Measurements from ENCODE around the gene RAB30.

RAB30 gene

GRCh38 chr11:83039566-83039965 is 32.1 kb downstream of the RAB30 start:
- Histone ChIP-seq H3K27ac (ENCODE audit: low read length) (no peak overlapping the region), H3K27me3 (ENCODE audit: control insufficient read depth in 1 of 2, insufficient read depth in 2 of 2, low read length in 2 of 2) (no peaks in the 10 kb centered on the region), H3K9ac (ENCODE audit: low read length in 2 of 2) (no peak overlapping the region), H3K36me3 (ENCODE audit: control insufficient read depth in 2 of 2, insufficient read depth in 2 of 2, low read length in 2 of 2) (no peaks in the 10 kb centered on the region), H3K4me1 (ENCODE audit: control insufficient read depth, insufficient read depth, low read length) (peaks cover 11% of the 10 kb centered on the region), H3K9me3 (ENCODE audit: control insufficient read depth in 2 of 2, low read length in 2 of 2) (no peaks in the 10 kb centered on the region), H3K4me3 (ENCODE audit: low read length in 2 of 2) (no peak overlapping the region)

- Histone ChIP-seq H3K27me3 (ENCODE audit: control insufficient read depth in 1 of 2, insufficient read depth in 2 of 2, low read length in 2 of 2) (no peaks in the 10 kb centered on the region), H3K9ac (ENCODE audit: low read length in 2 of 2) (no peak overlapping the region), H3K4me3 (ENCODE audit: low read length in 2 of 2) (no peak overlapping the region), H3K36me3 (ENCODE audit: control insufficient read depth in 2 of 2, insufficient read depth in 2 of 2, low read length in 2 of 2) (no peaks in the 10 kb centered on the region), H3K9me3 (ENCODE audit: control insufficient read depth in 2 of 2, low read length in 2 of 2) (no peaks in the 10 kb centered on the region), H3K27ac (ENCODE audit: low read length) (no peak overlapping the region), H3K4me1 (ENCODE audit: control insufficient read depth, insufficient read depth, low read length) (peaks cover 19% of the 10 kb centered on the region)
Measured at GRCh38 chr11:83037877-83038276, 33.8 kb downstream of the RAB30 start.

GRCh38 chr11:83036701-83037100 is 35.0 kb downstream of the RAB30 start:
- Histone ChIP-seq H3K4me3 (ENCODE audit: low read length in 2 of 2) (no peak overlapping the region), H3K36me3 (ENCODE audit: control insufficient read depth in 2 of 2, insufficient read depth in 2 of 2, low read length in 2 of 2) (no peaks in the 10 kb centered on the region), H3K27ac (ENCODE audit: low read length) (no peak overlapping the region), H3K27me3 (ENCODE audit: control insufficient read depth in 1 of 2, insufficient read depth in 2 of 2, low read length in 2 of 2) (no peaks in the 10 kb centered on the region), H3K4me1 (ENCODE audit: control insufficient read depth, insufficient read depth, low read length) (peaks cover 19% of the 10 kb centered on the region), H3K9ac (ENCODE audit: low read length in 2 of 2) (no peak overlapping the region), H3K9me3 (ENCODE audit: control insufficient read depth in 2 of 2, low read length in 2 of 2) (no peaks in the 10 kb centered on the region)

GRCh38 chr11:83035070-83035854 is 36.4 kb downstream of the RAB30 start:
- no peak overlapping the region for H3K27ac ChIP-seq (ENCODE audit: low read length)
- no peaks in the 10 kb centered on the region for H3K27me3 ChIP-seq (ENCODE audit: control insufficient read depth in 1 of 2, insufficient read depth in 2 of 2, low read length in 2 of 2)
- H3K9ac ChIP-seq (ENCODE audit: low read length in 2 of 2): no peak overlapping the region
- H3K4me1 ChIP-seq (ENCODE audit: control insufficient read depth, insufficient read depth, low read length): peaks cover 19% of the 10 kb centered on the region
- no peaks in the 10 kb centered on the region for H3K9me3 ChIP-seq (ENCODE audit: control insufficient read depth in 2 of 2, low read length in 2 of 2)
- no peaks in the 10 kb centered on the region for H3K36me3 ChIP-seq (ENCODE audit: control insufficient read depth in 2 of 2, insufficient read depth in 2 of 2, low read length in 2 of 2)
- H3K4me3 ChIP-seq (ENCODE audit: low read length in 2 of 2): no peak overlapping the region

GRCh38 chr11:83034673-83035014 is 37.1 kb downstream of the RAB30 start:
- no peaks in the 10 kb centered on the region for H3K36me3 ChIP-seq (ENCODE audit: control insufficient read depth in 2 of 2, insufficient read depth in 2 of 2, low read length in 2 of 2)
- H3K27me3 ChIP-seq (ENCODE audit: control insufficient read depth in 1 of 2, insufficient read depth in 2 of 2, low read length in 2 of 2): no peaks in the 10 kb centered on the region
- peak overlapping the region; percentile 8 to 62 for H3K9ac ChIP-seq (ENCODE audit: low read length in 2 of 2)
- H3K9me3 ChIP-seq (ENCODE audit: control insufficient read depth in 2 of 2, low read length in 2 of 2): no peaks in the 10 kb centered on the region
- peaks cover 19% of the 10 kb centered on the region for H3K4me1 ChIP-seq (ENCODE audit: control insufficient read depth, insufficient read depth, low read length)
- peak overlapping the region; percentile 50 to 74 for H3K4me3 ChIP-seq (ENCODE audit: low read length in 2 of 2)
- peak overlapping the region; percentile 77 for H3K27ac ChIP-seq (ENCODE audit: low read length)

- H3K4me1 ChIP-seq (ENCODE audit: control insufficient read depth, insufficient read depth, low read length): peaks cover 19% of the 10 kb centered on the region
- H3K36me3 ChIP-seq (ENCODE audit: control insufficient read depth in 2 of 2, insufficient read depth in 2 of 2, low read length in 2 of 2): no peaks in the 10 kb centered on the region
- no peaks in the 10 kb centered on the region for H3K27me3 ChIP-seq (ENCODE audit: control insufficient read depth in 1 of 2, insufficient read depth in 2 of 2, low read length in 2 of 2)
- peak overlapping the region; percentile 50 to 74 for H3K4me3 ChIP-seq (ENCODE audit: low read length in 2 of 2)
- peak overlapping the region; percentile 8 to 62 for H3K9ac ChIP-seq (ENCODE audit: low read length in 2 of 2)
- no peaks in the 10 kb centered on the region for H3K9me3 ChIP-seq (ENCODE audit: control insufficient read depth in 2 of 2, low read length in 2 of 2)
- peak overlapping the region; percentile 77 for H3K27ac ChIP-seq (ENCODE audit: low read length)
Measured at GRCh38 chr11:83033972-83034672, 37.6 kb downstream of the RAB30 start.

GRCh38 chr11:83033371-83033770 is 38.3 kb downstream of the RAB30 start:
- Histone ChIP-seq H3K4me1 (ENCODE audit: control insufficient read depth, insufficient read depth, low read length) (peaks cover 19% of the 10 kb centered on the region), H3K9me3 (ENCODE audit: control insufficient read depth in 2 of 2, low read length in 2 of 2) (no peaks in the 10 kb centered on the region), H3K9ac (ENCODE audit: low read length in 2 of 2) (peak overlapping the region; percentile 20 to 62), H3K27me3 (ENCODE audit: control insufficient read depth in 1 of 2, insufficient read depth in 2 of 2, low read length in 2 of 2) (no peaks in the 10 kb centered on the region), H3K27ac (ENCODE audit: low read length) (peak overlapping the region; percentile 77), H3K4me3 (ENCODE audit: low read length in 2 of 2) (peak overlapping the region; percentile 50 to 74), H3K36me3 (ENCODE audit: control insufficient read depth in 2 of 2, insufficient read depth in 2 of 2, low read length in 2 of 2) (no peaks in the 10 kb centered on the region)

- Histone ChIP-seq H3K4me1 (ENCODE audit: control insufficient read depth, insufficient read depth, low read length) (peaks cover 19% of the 10 kb centered on the region), H3K9ac (ENCODE audit: low read length in 2 of 2) (no peak overlapping the region), H3K9me3 (ENCODE audit: control insufficient read depth in 2 of 2, low read length in 2 of 2) (no peaks in the 10 kb centered on the region), H3K36me3 (ENCODE audit: control insufficient read depth in 2 of 2, insufficient read depth in 2 of 2, low read length in 2 of 2) (no peaks in the 10 kb centered on the region), H3K27ac (ENCODE audit: low read length) (no peak overlapping the region), H3K27me3 (ENCODE audit: control insufficient read depth in 1 of 2, insufficient read depth in 2 of 2, low read length in 2 of 2) (no peaks in the 10 kb centered on the region), H3K4me3 (ENCODE audit: low read length in 2 of 2) (no peak overlapping the region)
Measured at GRCh38 chr11:83031127-83031526, 40.6 kb downstream of the RAB30 start.

GRCh38 chr11:83027794-83028193 is 43.9 kb downstream of the RAB30 start:
- no peaks in the 10 kb centered on the region for H3K36me3 ChIP-seq (ENCODE audit: control insufficient read depth in 2 of 2, insufficient read depth in 2 of 2, low read length in 2 of 2)
- no peak overlapping the region for H3K27ac ChIP-seq (ENCODE audit: low read length)
- no peaks in the 10 kb centered on the region for H3K9me3 ChIP-seq (ENCODE audit: control insufficient read depth in 2 of 2, low read length in 2 of 2)
- H3K4me3 ChIP-seq (ENCODE audit: low read length in 2 of 2): no peak overlapping the region
- H3K4me1 ChIP-seq (ENCODE audit: control insufficient read depth, insufficient read depth, low read length): no peaks in the 10 kb centered on the region
- H3K27me3 ChIP-seq (ENCODE audit: control insufficient read depth in 1 of 2, insufficient read depth in 2 of 2, low read length in 2 of 2): no peaks in the 10 kb centered on the region
- H3K9ac ChIP-seq (ENCODE audit: low read length in 2 of 2): no peak overlapping the region

GRCh38 chr11:83027289-83027688 is 44.4 kb downstream of the RAB30 start:
- no peak overlapping the region for H3K27ac ChIP-seq (ENCODE audit: low read length)
- H3K36me3 ChIP-seq (ENCODE audit: control insufficient read depth in 2 of 2, insufficient read depth in 2 of 2, low read length in 2 of 2): no peaks in the 10 kb centered on the region
- H3K9me3 ChIP-seq (ENCODE audit: control insufficient read depth in 2 of 2, low read length in 2 of 2): no peaks in the 10 kb centered on the region
- no peak overlapping the region for H3K9ac ChIP-seq (ENCODE audit: low read length in 2 of 2)
- H3K4me3 ChIP-seq (ENCODE audit: low read length in 2 of 2): no peak overlapping the region
- no peaks in the 10 kb centered on the region for H3K27me3 ChIP-seq (ENCODE audit: control insufficient read depth in 1 of 2, insufficient read depth in 2 of 2, low read length in 2 of 2)
- no peaks in the 10 kb centered on the region for H3K4me1 ChIP-seq (ENCODE audit: control insufficient read depth, insufficient read depth, low read length)

GRCh38 chr11:83026229-83026628 is 45.5 kb downstream of the RAB30 start:
- Histone ChIP-seq H3K4me3 (ENCODE audit: low read length in 2 of 2) (no peak overlapping the region), H3K36me3 (ENCODE audit: control insufficient read depth in 2 of 2, insufficient read depth in 2 of 2, low read length in 2 of 2) (no peaks in the 10 kb centered on the region), H3K9ac (ENCODE audit: low read length in 2 of 2) (no peak overlapping the region)

More at GRCh38 chr11:83026229-83026628, 45.5 kb downstream of the RAB30 start:
- H3K9me3 ChIP-seq (ENCODE audit: control insufficient read depth in 2 of 2, low read length in 2 of 2): no peaks in the 10 kb centered on the region
- H3K4me1 ChIP-seq (ENCODE audit: control insufficient read depth, insufficient read depth, low read length): peaks cover 2% of the 10 kb centered on the region
- H3K27me3 ChIP-seq (ENCODE audit: control insufficient read depth in 1 of 2, insufficient read depth in 2 of 2, low read length in 2 of 2): no peaks in the 10 kb centered on the region
- H3K27ac ChIP-seq (ENCODE audit: low read length): no peak overlapping the region
